ENCODE results near the gene PGM5.
"Not testable (repeated sequence)": the region's sequence is repeated elsewhere in the genome, so short reads cannot be mapped to it uniquely, and the experiment has no call there.

Gene PGM5

DNA sequence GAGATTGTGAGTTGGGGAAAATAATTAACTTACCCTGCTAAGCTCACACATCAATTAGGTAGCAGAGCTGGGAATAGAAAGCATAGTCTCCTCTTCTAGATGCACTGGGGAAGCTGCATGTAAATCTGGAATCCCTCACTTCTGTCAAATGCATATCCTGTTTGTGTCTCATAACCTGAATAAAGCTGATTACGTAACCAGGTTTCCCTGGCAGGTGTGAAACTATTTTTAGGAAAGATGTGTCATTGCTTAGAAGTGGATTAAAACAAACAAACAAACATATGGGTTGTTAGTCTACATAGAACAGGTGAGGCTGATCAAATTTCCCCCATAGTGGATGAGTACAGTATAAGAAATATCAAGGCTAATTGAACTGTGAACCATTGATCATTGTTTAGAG is 27.5 kb downstream of the PGM5 start:
- DNase-seq = not testable (repeated sequence)

DNA sequence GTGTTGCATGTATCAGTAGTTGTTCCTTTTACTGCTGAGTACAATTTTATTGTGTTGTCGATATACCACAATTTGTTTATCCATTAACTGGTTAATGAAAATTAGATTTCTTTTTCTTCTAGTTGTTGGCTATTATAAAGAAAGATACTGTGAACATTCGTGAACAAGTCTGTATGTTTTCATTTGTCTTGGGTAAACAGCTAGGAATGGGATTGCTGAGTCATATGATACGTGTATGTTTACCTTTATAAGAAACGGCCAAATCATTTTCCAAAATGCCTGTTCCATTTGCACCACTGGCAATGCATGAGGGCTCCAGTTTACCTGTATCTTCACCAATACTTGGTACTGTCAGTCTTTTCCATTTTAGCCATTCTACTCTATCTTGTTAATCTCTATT is 33.1 kb downstream of the PGM5 start:
- not testable (repeated sequence) for DNase-seq

- not testable (repeated sequence) for DNase-seq
These were observed 34.3 kb downstream of the PGM5 start for GRCh38 chr9:68390737-68391136.

DNA sequence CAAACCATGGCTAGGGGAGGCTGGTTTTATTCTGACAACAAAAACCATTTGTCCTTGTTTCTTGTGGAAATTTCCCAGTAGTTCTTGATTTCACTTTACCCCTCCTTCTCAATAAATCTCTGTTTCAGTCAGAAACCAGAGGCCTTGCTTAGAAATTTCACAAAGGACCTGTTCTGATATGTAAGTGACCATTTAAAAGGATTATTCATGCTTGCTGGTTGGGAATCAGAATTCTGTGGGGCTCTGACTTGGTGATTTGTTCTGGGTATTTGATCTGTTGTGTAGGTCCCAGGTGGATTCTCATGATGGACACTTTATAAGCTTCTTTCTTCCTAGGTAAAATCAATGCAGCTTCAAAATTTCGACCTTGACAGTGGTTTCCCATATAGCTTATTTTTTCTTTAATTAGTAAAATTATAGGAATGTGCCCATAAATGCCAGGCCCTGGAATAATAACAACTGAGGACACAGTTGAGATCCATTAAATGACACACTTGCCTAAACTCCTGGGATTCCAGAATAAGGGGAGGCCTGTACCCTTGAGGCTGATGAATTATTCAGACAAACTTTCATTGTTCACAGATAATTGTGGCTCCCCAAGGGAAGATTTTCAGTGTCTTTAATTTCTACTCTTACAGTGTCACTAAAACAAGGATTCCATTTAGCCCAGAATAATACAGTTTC is 40.1 kb downstream of the PGM5 start:
- DNase-seq = not testable (repeated sequence)

GRCh38 chr9:68397095-68397423 is 40.6 kb downstream of the PGM5 start:
- DNase-seq = not testable (repeated sequence)

DNA sequence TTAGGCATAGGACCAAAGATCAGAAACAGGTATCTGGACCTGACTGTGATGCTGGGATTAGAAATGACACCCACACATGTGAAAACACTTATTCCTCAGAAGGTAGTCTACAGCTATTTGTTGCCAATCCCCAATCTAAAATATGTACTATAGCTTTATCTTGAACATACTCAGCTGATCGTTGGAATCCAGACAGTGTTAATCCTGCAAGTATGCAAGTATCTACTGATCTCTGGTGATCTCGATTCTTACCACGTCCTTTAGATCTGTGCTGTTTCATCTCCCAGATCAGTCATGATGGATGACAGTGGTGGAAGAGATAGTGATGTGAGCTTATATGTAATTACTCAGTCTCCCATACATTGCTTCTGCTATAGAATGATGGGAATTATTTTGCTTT is 41.4 kb downstream of the PGM5 start:
- DNase-seq = not testable (repeated sequence)

GRCh38 chr9:68398324-68398723 is 41.9 kb downstream of the PGM5 start:
- not testable (repeated sequence) for DNase-seq

DNA sequence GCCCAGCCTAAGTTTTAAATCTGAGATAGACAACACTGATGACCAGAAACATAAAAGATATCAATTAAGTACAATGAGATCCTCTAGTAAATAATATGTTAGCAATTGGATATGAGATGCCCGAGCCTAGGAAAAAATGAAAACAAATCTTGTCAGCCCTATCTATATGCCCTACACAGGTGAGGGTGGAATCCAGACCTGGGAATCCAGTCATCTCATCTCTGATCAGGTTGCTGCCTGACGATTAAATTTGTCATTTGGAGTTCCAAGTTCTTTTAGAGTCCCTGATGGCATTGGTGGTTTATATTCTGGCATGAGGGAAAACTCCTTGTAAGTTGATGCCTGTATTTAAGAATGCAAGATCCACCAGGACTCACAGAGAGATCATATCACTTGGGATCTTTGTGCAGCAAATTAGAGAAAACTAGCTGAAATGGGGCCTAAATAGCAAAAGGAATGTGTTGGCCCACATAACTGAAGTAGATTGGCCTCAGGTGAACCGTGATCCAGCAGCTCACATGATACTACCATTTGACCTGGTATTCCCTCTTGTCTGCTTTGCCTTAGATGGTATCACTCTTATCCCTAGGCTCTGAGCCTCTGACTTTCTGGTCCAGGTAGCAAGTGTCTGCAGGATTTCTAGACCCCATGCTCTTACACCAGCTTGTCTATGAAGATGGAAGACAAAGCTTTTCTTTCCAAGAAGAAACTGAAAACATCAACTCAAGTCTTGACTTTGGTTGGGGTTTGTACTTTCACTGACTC is 48.2 kb downstream of the PGM5 start:
- not testable (repeated sequence) for DNase-seq

GRCh38 chr9:68411865-68412264 is 55.5 kb downstream of the PGM5 start:
- DNase-seq = not testable (repeated sequence)

DNA sequence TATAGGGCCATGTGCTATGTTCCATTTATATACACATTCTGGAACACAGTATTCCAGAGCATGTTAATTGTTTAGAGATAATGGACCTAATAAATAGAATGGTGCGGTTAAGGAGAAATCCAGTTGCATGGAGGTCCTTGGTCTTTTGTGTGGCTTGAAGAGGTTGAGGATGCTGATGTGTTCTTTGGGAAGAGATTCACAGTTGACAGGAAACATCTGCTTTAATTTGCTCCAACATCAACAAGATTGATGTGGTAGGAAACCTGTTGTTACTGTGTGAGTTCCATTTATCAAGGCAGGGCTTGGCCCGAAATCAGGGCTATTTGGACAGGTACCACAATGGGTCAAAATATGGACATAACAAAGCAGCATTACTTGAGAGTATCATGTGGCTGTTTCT is 56.3 kb downstream of the PGM5 start:
- DNase-seq = not testable (repeated sequence)

DNA sequence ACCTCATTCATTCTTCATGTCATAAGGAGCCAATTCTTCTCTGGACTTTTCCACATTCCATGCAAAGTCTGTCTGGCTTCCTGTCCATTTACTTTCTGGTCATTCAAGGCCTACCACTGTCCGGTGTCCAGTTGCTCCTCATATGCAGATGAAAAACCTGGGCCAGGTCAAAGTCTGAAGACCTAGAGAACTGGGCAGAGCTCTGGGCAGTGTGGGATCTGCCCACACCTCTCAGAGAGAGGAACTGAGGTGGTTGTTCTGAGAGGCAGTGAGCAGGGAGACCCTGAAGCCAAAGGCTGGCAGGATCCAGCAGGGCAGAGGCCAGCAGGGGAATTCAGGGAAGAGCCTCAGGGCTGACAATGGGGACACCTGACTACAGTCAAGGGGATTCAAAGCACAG is 58.7 kb downstream of the PGM5 start:
- DNase-seq = not testable (repeated sequence)

- DNase-seq = no peak
These were observed 60.6 kb downstream of the PGM5 start for GRCh38 chr9:68416936-68417564.

DNA sequence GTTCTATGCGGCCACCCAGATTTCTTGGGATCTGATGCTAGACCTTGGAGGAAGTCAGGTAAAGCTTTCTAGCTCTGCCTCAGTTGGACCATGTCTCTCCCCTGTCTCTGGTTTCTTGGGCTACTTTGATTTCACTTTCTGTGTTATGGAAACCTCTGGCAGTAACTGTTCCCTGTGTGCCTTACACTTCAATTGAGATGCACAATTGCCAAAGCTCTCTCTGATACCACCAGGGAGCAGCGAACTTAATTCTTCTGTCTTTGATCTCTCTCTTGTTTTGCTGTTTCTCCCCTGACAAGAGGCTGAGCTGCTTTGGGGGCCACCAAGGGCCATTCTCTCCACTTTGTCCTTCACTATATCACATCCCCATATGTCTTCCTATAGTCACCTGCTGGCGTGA is 61.4 kb downstream of the PGM5 start:
- DNase-seq = no peak

DNA sequence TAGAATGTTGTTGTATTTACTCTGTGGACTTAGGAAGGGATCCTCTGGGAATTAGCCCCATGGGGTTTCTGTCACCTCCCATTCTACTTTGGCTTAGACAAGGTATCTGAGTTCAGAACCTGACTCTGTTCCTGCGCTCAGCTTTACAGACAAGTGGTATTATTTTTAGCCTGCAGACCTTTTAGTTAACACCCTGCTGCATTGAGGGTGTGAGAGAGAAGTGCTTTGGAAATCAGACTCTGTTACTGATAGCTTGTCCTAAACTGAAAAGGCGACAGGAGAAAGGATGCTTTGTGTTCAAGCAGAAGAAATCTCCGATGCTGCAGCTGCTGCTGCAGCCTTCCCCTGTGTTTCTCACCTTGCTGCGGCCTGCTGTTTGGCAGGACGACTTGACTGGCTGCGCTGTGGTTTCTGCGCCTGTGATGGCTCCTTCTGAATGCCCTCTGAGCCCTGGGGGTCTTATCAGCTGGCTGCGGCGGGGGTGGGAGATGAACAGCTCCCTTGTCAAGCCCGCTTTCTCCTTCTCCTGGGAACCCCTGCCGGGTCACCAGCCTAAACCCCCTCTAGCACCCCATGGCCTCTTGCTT is 61.9 kb downstream of the PGM5 start:
- no peak for DNase-seq

GRCh38 chr9:68419901-68420300 is 63.5 kb downstream of the PGM5 start:
- DNase-seq = no peak

DNA sequence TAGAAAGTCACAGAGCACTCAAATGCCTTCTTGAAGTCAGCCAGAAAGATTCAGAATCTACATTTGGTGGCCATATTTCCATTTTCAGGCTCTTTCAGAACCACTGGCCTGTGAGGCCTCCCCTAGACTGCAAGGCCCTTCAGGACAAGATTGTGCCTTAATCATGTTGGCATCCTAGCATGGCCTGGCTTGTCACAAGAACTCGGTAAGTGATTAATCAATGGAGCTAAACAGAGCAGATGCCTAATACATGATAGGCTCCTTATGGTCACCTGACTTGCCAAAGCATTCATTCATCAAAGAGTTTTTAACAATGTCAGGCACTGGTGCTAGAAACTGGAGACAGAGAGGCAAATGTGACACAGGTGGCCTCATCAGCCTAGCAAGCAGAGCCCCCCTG is 70.3 kb downstream of the PGM5 start:
- DNase-seq = no peak

GRCh38 chr9:68427216-68427977 is 71.0 kb downstream of the PGM5 start:
- DNase-seq = no peak

- DNase-seq = no peak
These were observed 72.1 kb downstream of the PGM5 start for GRCh38 chr9:68428481-68428880.

DNA sequence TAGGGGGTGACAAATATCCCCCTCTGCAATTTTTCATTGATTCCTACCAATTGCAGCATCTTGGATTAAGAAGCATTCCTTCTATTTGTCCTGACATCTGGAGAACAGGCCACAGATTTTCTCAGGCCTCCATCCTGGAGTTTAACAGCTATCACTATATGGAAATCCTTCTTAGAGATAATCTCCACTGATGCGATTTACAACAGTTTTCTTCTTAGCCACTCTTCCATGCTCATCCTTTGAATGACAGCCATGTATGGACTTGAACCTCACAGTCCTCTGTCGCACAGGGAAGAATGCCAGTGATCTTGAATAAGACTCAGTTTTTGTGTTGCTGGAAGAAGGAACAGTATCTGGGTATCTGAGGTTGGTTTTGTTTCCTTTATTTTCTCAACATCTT is 73.2 kb downstream of the PGM5 start:
- no peak for DNase-seq

DNA sequence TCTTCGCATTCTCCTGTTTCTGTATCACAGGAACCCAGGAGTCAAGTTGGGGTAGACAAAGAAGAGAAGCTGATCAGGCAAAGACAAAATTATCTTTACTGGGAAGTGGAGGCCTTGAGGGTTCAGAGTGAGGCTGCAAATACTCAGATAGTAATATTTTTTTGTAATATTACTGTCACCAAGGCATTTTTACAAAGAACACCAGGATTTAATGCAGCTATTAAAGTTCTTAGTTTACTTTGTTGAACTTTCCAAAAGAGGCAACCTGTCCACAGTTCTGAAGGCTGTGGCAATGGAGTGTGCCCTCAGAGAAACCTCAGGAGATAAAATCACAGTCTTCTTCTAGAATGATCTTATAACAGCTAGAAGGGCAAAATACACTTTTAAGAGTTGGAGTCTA is 74.9 kb downstream of the PGM5 start:
- no peak for DNase-seq

DNA sequence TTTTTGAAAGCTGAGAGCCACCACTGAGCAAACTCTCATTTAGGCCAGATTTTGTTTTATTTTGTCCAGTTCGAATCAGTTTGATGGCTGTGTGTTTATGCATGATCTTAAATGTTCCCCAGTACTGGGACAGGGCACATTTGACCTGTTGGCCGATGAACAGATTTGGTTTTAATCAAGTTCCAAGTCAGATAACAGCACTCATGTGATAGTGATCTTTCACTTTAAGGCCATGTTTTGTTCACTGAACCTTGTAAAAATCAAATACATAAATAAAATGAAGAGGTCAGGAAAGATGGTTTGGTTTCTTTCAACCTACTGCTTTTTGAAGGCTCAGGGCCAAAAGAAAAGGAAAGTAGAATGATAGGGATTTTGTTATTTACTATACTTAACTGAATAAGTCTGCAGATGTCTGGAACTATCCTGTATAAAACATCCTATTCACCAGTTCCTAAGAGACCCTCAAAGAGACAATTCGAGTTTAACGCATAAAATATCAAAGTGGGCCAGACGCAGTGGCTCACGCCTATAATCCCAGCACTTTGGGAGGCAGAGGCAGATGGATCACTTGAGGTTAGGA is 77.2 kb downstream of the PGM5 start:
- no peak for DNase-seq

- DNase-seq = no peak
These were observed 81.4 kb downstream of the PGM5 start for GRCh38 chr9:68437785-68438184.

- no peak for DNase-seq
These were observed 87.2 kb downstream of the PGM5 start for GRCh38 chr9:68443624-68444023.
